ENCODE measurements around the gene ATP2A3.

DNA sequence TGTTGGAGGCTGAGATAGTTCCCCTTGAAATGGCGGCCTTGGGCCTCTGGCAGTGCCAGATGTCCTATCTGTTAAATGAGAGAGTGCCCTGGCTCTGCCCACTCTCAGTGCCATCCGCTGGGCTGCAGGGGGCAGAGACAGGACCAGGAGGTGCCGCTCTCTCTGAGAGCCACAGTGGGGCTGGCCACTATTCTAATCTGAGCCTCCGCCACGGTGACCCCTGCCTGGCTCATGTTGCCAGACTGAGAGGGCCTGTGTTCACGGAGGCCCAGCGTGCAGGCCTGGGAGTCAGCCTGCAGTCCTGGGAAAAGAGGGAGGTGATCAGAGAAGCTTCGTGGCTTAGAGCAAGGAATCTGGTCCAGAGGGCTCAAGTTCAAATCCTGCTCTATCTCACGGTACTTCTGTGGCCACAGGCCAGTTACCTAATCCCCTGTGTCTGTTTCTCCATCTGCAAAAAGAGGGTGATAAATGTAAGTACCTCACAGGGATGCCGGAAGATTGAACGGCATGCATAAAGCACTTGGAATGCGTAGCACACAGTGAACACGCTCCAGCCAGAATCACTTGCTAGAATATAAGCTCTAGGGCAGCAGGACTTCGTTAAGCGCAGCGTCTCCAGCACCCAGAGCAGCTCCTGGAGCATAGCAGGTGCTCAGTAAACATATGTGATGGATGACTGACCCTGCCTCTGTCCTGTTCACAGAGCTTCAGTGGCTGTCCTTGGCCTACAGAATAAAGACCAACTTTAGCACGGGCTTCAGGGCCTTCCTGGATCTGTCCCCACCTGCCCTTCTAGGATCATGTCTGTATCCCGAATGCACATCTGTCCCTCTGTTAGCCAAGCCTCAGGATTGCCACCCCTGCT is 6.3 kb downstream of the ATP2A3 start:
- TF ChIP-seq EZH2 (IDR thresholded peaks at IDR 0.05; ENCODE audit: borderline replicate concordance, low read length) = no peak
- TF ChIP-seq, protein P1, sequence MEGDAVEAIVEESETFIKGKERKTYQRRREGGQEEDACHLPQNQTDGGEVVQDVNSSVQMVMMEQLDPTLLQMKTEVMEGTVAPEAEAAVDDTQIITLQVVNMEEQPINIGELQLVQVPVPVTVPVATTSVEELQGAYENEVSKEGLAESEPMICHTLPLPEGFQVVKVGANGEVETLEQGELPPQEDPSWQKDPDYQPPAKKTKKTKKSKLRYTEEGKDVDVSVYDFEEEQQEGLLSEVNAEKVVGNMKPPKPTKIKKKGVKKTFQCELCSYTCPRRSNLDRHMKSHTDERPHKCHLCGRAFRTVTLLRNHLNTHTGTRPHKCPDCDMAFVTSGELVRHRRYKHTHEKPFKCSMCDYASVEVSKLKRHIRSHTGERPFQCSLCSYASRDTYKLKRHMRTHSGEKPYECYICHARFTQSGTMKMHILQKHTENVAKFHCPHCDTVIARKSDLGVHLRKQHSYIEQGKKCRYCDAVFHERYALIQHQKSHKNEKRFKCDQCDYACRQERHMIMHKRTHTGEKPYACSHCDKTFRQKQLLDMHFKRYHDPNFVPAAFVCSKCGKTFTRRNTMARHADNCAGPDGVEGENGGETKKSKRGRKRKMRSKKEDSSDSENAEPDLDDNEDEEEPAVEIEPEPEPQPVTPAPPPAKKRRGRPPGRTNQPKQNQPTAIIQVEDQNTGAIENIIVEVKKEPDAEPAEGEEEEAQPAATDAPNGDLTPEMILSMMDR (IDR thresholded peaks at IDR 0.05; ENCODE audit: low read length) = no peak

All from OCI-LY1 (cell line).